ENCODE data around the gene DNAJA3. TPM values are rescaled to one million over a fixed set of nuclear protein-coding genes. Genes with fewer than 3 reads are reported as not detected.

Gene DNAJA3
- total and polyA plus RNA-seq, 2 donors (not counting 3 experiments of a cell fraction or from before 2014, with no cell fraction given) = 33.4 to 45.4 TPM

DNA sequence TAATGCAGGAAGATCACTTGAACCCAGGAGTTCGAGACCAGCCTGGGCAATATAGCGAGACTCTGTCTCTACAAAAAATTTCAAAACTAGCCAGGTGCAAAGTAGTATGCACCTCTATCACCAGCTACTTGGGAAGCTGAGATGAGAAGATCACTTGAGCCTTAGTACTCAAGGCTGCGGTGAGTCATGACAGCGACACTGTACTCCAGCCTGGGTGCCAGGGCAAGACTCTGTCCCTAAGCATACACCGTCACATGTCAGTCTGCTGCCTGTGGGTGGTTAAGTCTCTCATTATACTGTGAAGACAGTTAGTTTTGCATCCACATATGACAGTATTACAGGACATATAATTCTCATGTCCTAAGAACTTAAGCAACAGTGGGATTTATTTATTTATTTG lies 27.0 kb downstream of the DNAJA3 start:
- Histone ChIP-seq H3K79me2 (ENCODE audit: control insufficient read depth, insufficient read depth, low read length) (no peaks in the 10 kb centered on the region), H3K27me3 (ENCODE audit: control insufficient read depth in 2 of 2, insufficient read depth in 2 of 2, low read length in 2 of 2) (no peaks in the 10 kb centered on the region), H3K4me3 (replicated peaks in 1 of 3; ENCODE audit: insufficient read depth in 1 of 3, low read depth in 1 of 3, low read length in 3 of 3) (no peak overlapping the region), H3K9ac (replicated peaks; ENCODE audit: extremely low read depth, insufficient read depth, low read length) (no peak overlapping the region), H3K4me2 (ENCODE audit: insufficient read depth, low read length) (no peak overlapping the region), H3K27ac (ENCODE audit: insufficient read depth, low read depth, low read length) (no peak overlapping the region), H3K4me1 (ENCODE audit: control insufficient read depth, extremely low read depth, insufficient read depth, low read length) (no peaks in the 10 kb centered on the region), H4K20me1 (replicated peaks; ENCODE audit: control insufficient read depth, extremely low read depth, insufficient read depth, low read length) (no peaks in the 10 kb centered on the region), H3K9me3 (replicated peaks; ENCODE audit: control insufficient read depth, insufficient read depth, low read length) (no peaks in the 10 kb centered on the region), H2AFZ (ENCODE audit: low read depth, low read length) (no peak overlapping the region), H3K36me3 (ENCODE audit: control insufficient read depth in 2 of 2, extremely low read depth in 1 of 2, insufficient read depth in 2 of 2, low read length in 2 of 2) (peaks cover 12 to 55% of the 10 kb centered on the region in 2 experiments), H3K9me1 (replicated peaks; ENCODE audit: control insufficient read depth, extremely low read depth, insufficient read depth, low read length) (no peaks in the 10 kb centered on the region)
- ChIA-PET POLR2A (no interaction called here), CTCF (no interaction called here)
- dilution Hi-C loops (cut with MboI; ENCODE audit: extremely low pct_ligation_motif_present, low sequenced_read_pairs) (no loop called here), intact Hi-C loops (cut with micrococcal nuclease) (no loop called here)
- no peak for FAIRE-seq
- no TSS peak for BruUV-seq (replicated peaks)
- TF ChIP-seq MYC (IDR thresholded peaks at IDR 0.05; ENCODE audit: low read depth, low read length) = no peak
- TF ChIP-seq, protein P1, sequence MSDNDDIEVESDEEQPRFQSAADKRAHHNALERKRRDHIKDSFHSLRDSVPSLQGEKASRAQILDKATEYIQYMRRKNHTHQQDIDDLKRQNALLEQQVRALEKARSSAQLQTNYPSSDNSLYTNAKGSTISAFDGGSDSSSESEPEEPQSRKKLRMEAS (IDR thresholded peaks at IDR 0.05; ENCODE audit: insufficient read depth, insufficient read length) = no peak
- TF ChIP-seq JUN (IDR thresholded peaks at IDR 0.05; ENCODE audit: borderline replicate concordance, insufficient read depth, insufficient read length, low read depth) = no peak
- no peak for TF ChIP-seq FOS (IDR thresholded peaks at IDR 0.05; ENCODE audit: borderline replicate concordance, insufficient read depth, low read length)
- TF ChIP-seq GATA2 (IDR thresholded peaks at IDR 0.05; ENCODE audit: insufficient read depth, insufficient read length, low read depth, low read length) = no peak
- no peak for TF ChIP-seq EZH2 (IDR thresholded peaks at IDR 0.05; ENCODE audit: borderline replicate concordance, low read depth, low read length, severe bottlenecking)
- TF ChIP-seq POLR2A (IDR thresholded peaks at IDR 0.05; ENCODE audit: low read depth, low read length) = no peak
- TF ChIP-seq, protein P2, sequence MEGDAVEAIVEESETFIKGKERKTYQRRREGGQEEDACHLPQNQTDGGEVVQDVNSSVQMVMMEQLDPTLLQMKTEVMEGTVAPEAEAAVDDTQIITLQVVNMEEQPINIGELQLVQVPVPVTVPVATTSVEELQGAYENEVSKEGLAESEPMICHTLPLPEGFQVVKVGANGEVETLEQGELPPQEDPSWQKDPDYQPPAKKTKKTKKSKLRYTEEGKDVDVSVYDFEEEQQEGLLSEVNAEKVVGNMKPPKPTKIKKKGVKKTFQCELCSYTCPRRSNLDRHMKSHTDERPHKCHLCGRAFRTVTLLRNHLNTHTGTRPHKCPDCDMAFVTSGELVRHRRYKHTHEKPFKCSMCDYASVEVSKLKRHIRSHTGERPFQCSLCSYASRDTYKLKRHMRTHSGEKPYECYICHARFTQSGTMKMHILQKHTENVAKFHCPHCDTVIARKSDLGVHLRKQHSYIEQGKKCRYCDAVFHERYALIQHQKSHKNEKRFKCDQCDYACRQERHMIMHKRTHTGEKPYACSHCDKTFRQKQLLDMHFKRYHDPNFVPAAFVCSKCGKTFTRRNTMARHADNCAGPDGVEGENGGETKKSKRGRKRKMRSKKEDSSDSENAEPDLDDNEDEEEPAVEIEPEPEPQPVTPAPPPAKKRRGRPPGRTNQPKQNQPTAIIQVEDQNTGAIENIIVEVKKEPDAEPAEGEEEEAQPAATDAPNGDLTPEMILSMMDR (IDR thresholded peaks at IDR 0.05; ENCODE audit: extremely low read depth in 1 of 2, insufficient read depth in 1 of 2, low read depth in 1 of 2, low read length in 2 of 2) = no peak
- no peak for TF ChIP-seq POLR2AphosphoS5 (IDR thresholded peaks at IDR 0.05; ENCODE audit: insufficient read depth, low read depth, low read length)
- DNase-seq (ENCODE audit: low read depth, low spot score) = no peak

Measured in endothelial cell of umbilical vein (primary cell).